GM12878 (cell line): ENCODE data around the gene LURAP1L. TPM values are rescaled to one million over a fixed set of nuclear protein-coding genes. Genes with fewer than 3 reads are reported as not detected.

Source experiments
- ATAC-seq: fragments of 200-7000 bp; cut with Tn5 transposase; 3 replicates; pipeline ENCODE4 v1.9.1; 2020; ENCODE audit warnings: mild to moderate bottlenecking, moderate library complexity
- BruUV-seq: library from RNA; stranded (reverse); fragments of 400-500 nt; replicated peaks from 2 replicates; lab custom pipeline; 2021; lab: Mats Ljungman, UMichigan
- CTCF ChIA-PET: fragments of 300-600 bp; sonication (Branson Sonifier 250); formaldehyde crosslinking; extraction: SDS; loops from one replicate; lab custom pipeline; 2021; ENCODE audit warnings: inconsistent platforms; lab: Yijun Ruan, JAX
- POLR2A ChIA-PET: fragments of 350-600 bp; formaldehyde crosslinking; extraction: SDS; loops from one replicate; lab custom pipeline; 2021; ENCODE audit warnings: inconsistent platforms; lab: Charles Lee
- RAD21 ChIA-PET: fragments of 300-600 bp; sonication (Branson Sonifier 250); formaldehyde crosslinking; loops from one replicate; lab custom pipeline; 2023; ENCODE audit warnings: antibody characterized with exemption; ENCODE audit not compliant: unreplicated experiment; lab: Charles Lee
- SMC1A ChIA-PET: fragments of 300-600 bp; sonication (Branson Sonifier 250); formaldehyde crosslinking; loops from one replicate; lab custom pipeline; 2023; ENCODE audit not compliant: unreplicated experiment, uncharacterized antibody; lab: Charles Lee
- DNase-seq: peaks from one replicate; pipeline ENCODE4 v3.0.0-alpha.2; 2011; ENCODE audit warnings: low read depth, low spot score
- FAIRE-seq: peaks from 3 replicates; lab custom pipeline; 2011; peaks lifted over from hg19 to GRCh38; lab: Jason Lieb, UNC
- H2AFZ ChIP-seq: 2 replicates; pipeline ENCODE4 v1.6.0; 2011; ENCODE audit warnings: low read depth, low read length, control low read depth; ENCODE audit not compliant: control insufficient read depth
- H3K27ac ChIP-seq: 2 replicates; pipeline ENCODE4 v1.5.1; 2011; ENCODE audit warnings: control low read depth; ENCODE audit not compliant: control insufficient read depth, insufficient read depth
- H3K27me3 ChIP-seq, 2 experiments: replicated peaks in 1 of 2; 2 replicates each; pipeline versions ENCODE4 v1.6.0 to v1.6.1; 2011; ENCODE audit warnings: low read length in 1 of 2; ENCODE audit not compliant: control insufficient read depth in 2 of 2, insufficient read depth in 2 of 2
- H3K36me3 ChIP-seq, 2 experiments: 2 replicates each; pipeline ENCODE4 v1.5.1; 2011; ENCODE audit warnings: low read length in 1 of 2; ENCODE audit not compliant: control insufficient read depth in 2 of 2, insufficient read depth in 2 of 2
- H3K4me1 ChIP-seq: 2 replicates; pipeline ENCODE4 v1.6.1; 2011; ENCODE audit warnings: mild to moderate bottlenecking, low read length, moderate library complexity, mixed read lengths; ENCODE audit not compliant: control insufficient read depth, insufficient read depth
- H3K4me2 ChIP-seq: 2 replicates; pipeline ENCODE4 v1.6.0; 2011; ENCODE audit warnings: control low read depth; ENCODE audit not compliant: control insufficient read depth, insufficient read depth
- H3K4me3 ChIP-seq: fragments of 200-600 bp; sonication (generic); 2 replicates; pipeline ENCODE4 v1.5.1; 2016
- H3K79me2 ChIP-seq: 2 replicates; pipeline ENCODE4 v1.6.0; 2011; ENCODE audit warnings: low read length; ENCODE audit not compliant: control insufficient read depth, insufficient read depth
- H3K9ac ChIP-seq: 2 replicates; pipeline ENCODE4 v1.8.0; 2011; ENCODE audit warnings: low read length, control low read depth, mixed read lengths; ENCODE audit not compliant: control insufficient read depth, insufficient read depth
- H3K9me3 ChIP-seq: replicated peaks from 3 replicates; pipeline ENCODE4 v1.5.1; 2011; ENCODE audit warnings: mild to moderate bottlenecking, low read length; ENCODE audit not compliant: control insufficient read depth, insufficient read depth
- H4K20me1 ChIP-seq: 2 replicates; pipeline ENCODE4 v1.6.0; 2011; ENCODE audit not compliant: control insufficient read depth, insufficient read depth
- ATF7 ChIP-seq: fragments of 450-650 bp; IDR thresholded peaks from 2 replicates; pipeline ENCODE4 v1.6.1; 2016; ENCODE audit warnings: low read depth, mild to moderate bottlenecking
- BACH1 ChIP-seq: fragments of 450-650 bp; IDR thresholded peaks from 2 replicates; pipeline ENCODE4 v1.6.1; 2017; ENCODE audit warnings: mild to moderate bottlenecking, borderline replicate concordance
- BMI1 ChIP-seq: fragments of 450-650 bp; IDR thresholded peaks from 2 replicates; pipeline ENCODE4 v1.6.1; 2016; ENCODE audit warnings: mild to moderate bottlenecking, moderate library complexity, borderline replicate concordance
- CTCF ChIP-seq, 3 experiments: IDR thresholded peaks in 2 of 3; conservative IDR thresholded peaks in 1 of 3; 2 replicates each; pipeline ENCODE4 v1.5.1; 2011; ENCODE audit warnings: low read depth in 3 of 3, low read length in 3 of 3, mild to moderate bottlenecking in 3 of 3, control low read depth in 2 of 3, moderate library complexity in 2 of 3, inconsistent platforms in 1 of 3, mixed read lengths in 1 of 3; ENCODE audit not compliant: control insufficient read depth in 2 of 3, insufficient read depth in 1 of 3; ENCODE audit errors: extremely low read depth in 1 of 3
- FOS ChIP-seq: IDR thresholded peaks from 3 replicates; pipeline ENCODE4 v1.6.1; 2011; ENCODE audit warnings: borderline replicate concordance; ENCODE audit not compliant: insufficient read length; ENCODE audit errors: extremely low read depth
- NFIC ChIP-seq: IDR thresholded peaks from 2 replicates; pipeline ENCODE4 v1.6.1; 2012; ENCODE audit warnings: low read depth, mild to moderate bottlenecking, inconsistent platforms, low read length, moderate library complexity
- NFYB ChIP-seq: IDR thresholded peaks from 2 replicates; pipeline ENCODE4 v1.6.1; 2011; ENCODE audit warnings: low read depth, mild to moderate bottlenecking, low read length, improper control_type of control experiment, moderate library complexity; ENCODE audit not compliant: insufficient read depth
- PML ChIP-seq: IDR thresholded peaks from 2 replicates; pipeline ENCODE4 v1.6.1; 2012; ENCODE audit warnings: low read length, inconsistent platforms
- POLR2AphosphoS5 ChIP-seq: IDR thresholded peaks from 2 replicates; pipeline ENCODE4 v1.6.1; 2011; ENCODE audit warnings: mild to moderate bottlenecking, low read length, inconsistent platforms
- SREBF1 ChIP-seq: IDR thresholded peaks from 2 replicates; pipeline ENCODE4 v1.6.1; 2012; ENCODE audit warnings: mild to moderate bottlenecking, low read length
- TCF12 ChIP-seq: IDR thresholded peaks from 2 replicates; pipeline ENCODE4 v1.6.1; 2011; ENCODE audit warnings: low read depth, mild to moderate bottlenecking, low read length
- TCF7 ChIP-seq: IDR thresholded peaks from 2 replicates; pipeline ENCODE4 v1.6.1; 2014; ENCODE audit warnings: antibody characterized with exemption, borderline replicate concordance
- ZBTB11 ChIP-seq: fragments of 450-650 bp; formaldehyde crosslinking; IDR thresholded peaks from 2 replicates; pipeline ENCODE4 v1.5.0; 2022; ENCODE audit warnings: mild to moderate bottlenecking, missing genetic modification characterization
- ZNF217 ChIP-seq: fragments of 450-650 bp; IDR thresholded peaks from 2 replicates; pipeline ENCODE4 v1.6.1; 2017; ENCODE audit warnings: antibody characterized with exemption, mild to moderate bottlenecking
- ZNF592 ChIP-seq: fragments of 450-650 bp; IDR thresholded peaks from 2 replicates; pipeline ENCODE4 v1.6.1; 2017; ENCODE audit warnings: mild to moderate bottlenecking, moderate library complexity
- WGBS: methylation state at CpG from one replicate; pipeline ENCODE4 v1.1.6; 2016; ENCODE audit warnings: low lambda C conversion rate; ENCODE audit not compliant: insufficient replicate concordance, insufficient coverage; ENCODE audit errors: missing lambda C conversion rate; 5-methylcytosine and 5-hydroxymethylcytosine counted together
- in situ Hi-C: fragments of 300-500 bp; cut with MboI; formaldehyde crosslinking; loops from 9 replicates; pipeline ENCODE4 v1.14.3; 2018; ENCODE audit warnings: mixed read lengths
- intact Hi-C: fragments of 100-400 bp; cut with micrococcal nuclease; formaldehyde crosslinking; loops from one replicate; pipeline ENCODE4 v1.14.2; 2022; ENCODE audit not compliant: unreplicated experiment
- polyA plus RNA-seq, 11 experiments: library from polyadenylated mRNA; depleted of rRNA in 4 of 11; unstranded in 6 of 11; stranded (reverse) in 5 of 11; fragments of >200 nt; fragmentation: Nextera tagmentation in 4 of 11; fragmentation: Illumina TruSeq in 1 of 11; extraction: Ambion mirVana in 4 of 11; extraction: Trizol in 1 of 11; gene quantifications; 1 replicate in 1 of 11; 2 replicates in 10 of 11; pipeline versions ENCODE4 v1.2.1 to v1.2.3, GENCODE V29; 2011 to 2016; ENCODE audit warnings: inconsistent platforms in 2 of 11, missing spikeins in 2 of 11, low read depth in 1 of 11
- total RNA-seq, 4 experiments: library from RNA; depleted of rRNA in 3 of 4; stranded (reverse); fragments of >200 nt in 3 of 4; fragmentation: Illumina TruSeq in 1 of 4; extraction: Trizol in 1 of 4; gene quantifications; 2 replicates each; pipeline versions ENCODE4 v1.2.1 to v1.2.3, GENCODE V29; 2013 to 2021

Gene LURAP1L
- total and polyA plus RNA-seq, 10 of the 15 experiments (the other 5 are each of a cell fraction or from before 2014, with no cell fraction given), result 0.19 to 3.7 (median 0.69) TPM

GRCh38 chr9:12851341-12852090 is 76.7 kb downstream of the LURAP1L start:
- H3K36me3 ChIP-seq, result no peaks in the 10 kb centered on the region
- no peaks in the 10 kb centered on the region for H4K20me1 ChIP-seq
- no peaks in the 10 kb centered on the region for H3K79me2 ChIP-seq
- in situ Hi-C loops, result no loop called here
- no peaks in the 10 kb centered on the region for H3K27me3 ChIP-seq
- ATAC-seq (no peak), DNase-seq (no peak), FAIRE-seq (no peak)
- H3K4me2 ChIP-seq, result no peak overlapping the region
- WGBS, result 1% methylated on average over 6 of the region's 6 CpGs
- no TSS peak for BruUV-seq
- H3K27ac ChIP-seq, result no peak overlapping the region
- no peak overlapping the region for H2AFZ ChIP-seq
- intact Hi-C loops, result no loop called here
- no peak overlapping the region for H3K4me3 ChIP-seq
- ChIA-PET CTCF (no interaction called here), SMC1A (interaction anchor here (1.2 to 1.5 kb wide), 2 partner anchors 9 to 49 kb away, joined by 3 read pairs; no protein-coding TSS in a partner anchor), RAD21 (no interaction called here), POLR2A (no interaction called here)
- no peak overlapping the region for H3K9ac ChIP-seq
- H3K9me3 ChIP-seq, result no peaks in the 10 kb centered on the region
- no peaks in the 10 kb centered on the region for H3K4me1 ChIP-seq
- TF ChIP-seq ATF7, result no peak
- TF ChIP-seq NFYB, result no peak
- TF ChIP-seq TCF12, result no peak
- no peak for TF ChIP-seq SREBF1
- no peak for TF ChIP-seq ZNF592
- no peak for TF ChIP-seq BMI1
- TF ChIP-seq BACH1, result no peak
- no peak for TF ChIP-seq NFIC
- no peak for TF ChIP-seq PML
- TF ChIP-seq ZBTB11, result no peak
- TF ChIP-seq TCF7, result no peak
- TF ChIP-seq CTCF (IDR thresholded peaks at IDR 0.05 in 2 of 3, conservative IDR thresholded peaks at IDR 0.05 in 1 of 3; ENCODE audit: control insufficient read depth in 2 of 3, extremely low read depth in 1 of 3, insufficient read depth in 1 of 3, low read depth in 3 of 3, low read length in 3 of 3), result no peak
- TF ChIP-seq FOS, result no peak
- no peak for TF ChIP-seq ZNF217
- TF ChIP-seq POLR2AphosphoS5, result no peak
